GM12891 (cell line): ENCODE measurements around the gene GLIS1.

Experiments
- DNase-seq: peaks from one replicate; pipeline ENCODE4 v3.0.0; 2011; ENCODE audit warnings: low spot score; ENCODE audit not compliant: insufficient read length
- FAIRE-seq: peaks from 2 replicates; lab custom pipeline; 2011; peaks lifted over from hg19 to GRCh38; lab: Jason Lieb, UNC
- PAX5 ChIP-seq: IDR thresholded peaks from 2 replicates; pipeline ENCODE4 v1.6.1; 2011; ENCODE audit warnings: low read length, moderate library complexity, mild to moderate bottlenecking; ENCODE audit not compliant: insufficient read depth, severe bottlenecking
- POLR2A ChIP-seq: IDR thresholded peaks from 2 replicates; pipeline ENCODE4 v1.6.1; 2011; ENCODE audit warnings: low read depth, low read length, control low read depth
- POLR2AphosphoS5 ChIP-seq: IDR thresholded peaks from 2 replicates; pipeline ENCODE4 v1.6.1; 2011; ENCODE audit warnings: low read depth, low read length, control low read depth
- POU2F2 ChIP-seq: IDR thresholded peaks from 2 replicates; pipeline ENCODE4 v1.6.1; 2011; ENCODE audit warnings: low read depth, mild to moderate bottlenecking, control low read depth, low read length, moderate library complexity
- SPI1 ChIP-seq: IDR thresholded peaks from 2 replicates; pipeline ENCODE4 v1.6.1; 2011; ENCODE audit warnings: low read depth, low read length, control low read depth
- TAF1 ChIP-seq: IDR thresholded peaks from 2 replicates; pipeline ENCODE4 v1.6.1; 2011; ENCODE audit warnings: low read depth, low read length, control low read depth

GLIS1 gene

GRCh38 chr1:53539226-53539625 lies 199.7 kb downstream of the GLIS1 start:
- peak; percentile 40 for FAIRE-seq
- no peak for DNase-seq
- TF ChIP-seq POU2F2 (no peak), PAX5 (no peak), POLR2AphosphoS5 (no peak), POLR2A (no peak), SPI1 (no peak), TAF1 (no peak)

GRCh38 chr1:53536606-53537005 lies 202.4 kb downstream of the GLIS1 start:
- TF ChIP-seq SPI1 (no peak), POLR2A (no peak), POLR2AphosphoS5 (no peak), TAF1 (no peak), POU2F2 (no peak), PAX5 (no peak)
- no peak for DNase-seq
- no peak for FAIRE-seq

DNA sequence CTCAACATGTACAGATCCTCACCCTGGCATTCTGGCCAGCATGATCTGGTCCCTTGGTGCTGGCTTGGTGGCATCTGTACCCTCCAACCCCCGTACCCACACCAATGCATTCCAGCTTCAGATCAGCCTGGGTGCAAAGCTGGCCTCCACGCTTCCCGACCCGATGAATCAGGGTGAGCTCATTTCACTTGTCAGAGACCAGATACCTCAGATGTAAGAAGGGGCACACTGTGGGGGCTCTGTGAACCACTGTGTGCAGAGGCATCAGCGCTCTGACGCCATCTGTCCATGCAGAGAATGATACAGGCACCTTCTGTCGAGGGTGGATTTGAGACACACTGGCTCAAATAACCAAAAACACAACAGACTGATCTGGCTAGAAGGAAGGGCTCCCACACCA lies 203.1 kb downstream of the GLIS1 start:
- FAIRE-seq (no peak), DNase-seq (no peak)
- TF ChIP-seq TAF1 (no peak), POLR2A (no peak), PAX5 (no peak), SPI1 (no peak), POLR2AphosphoS5 (no peak), POU2F2 (no peak)

- DNase-seq, result no peak
- no peak for TF ChIP-seq POU2F2
- no peak for FAIRE-seq
These were observed 203.7 kb downstream of the GLIS1 start for GRCh38 chr1:53535226-53535625.

- FAIRE-seq (no peak), DNase-seq (no peak)
- TF ChIP-seq POLR2A, result no peak
- no peak for TF ChIP-seq TAF1
- TF ChIP-seq POLR2AphosphoS5, result no peak
- no peak for TF ChIP-seq SPI1
- no peak for TF ChIP-seq PAX5
- TF ChIP-seq POU2F2, result no peak
These were observed 206.1 kb downstream of the GLIS1 start for GRCh38 chr1:53532912-53533311.

- DNase-seq (no peak), FAIRE-seq (no peak)
- TF ChIP-seq POLR2AphosphoS5 (no peak), POU2F2 (no peak), PAX5 (no peak), SPI1 (no peak), POLR2A (no peak), TAF1 (no peak)
These were observed 206.6 kb downstream of the GLIS1 start for GRCh38 chr1:53532377-53532776.

- DNase-seq (no peak), FAIRE-seq (no peak)
- TF ChIP-seq PAX5, result no peak
These were observed 208.4 kb downstream of the GLIS1 start for GRCh38 chr1:53530550-53530949.

GRCh38 chr1:53529555-53529954 lies 209.4 kb downstream of the GLIS1 start:
- no peak for FAIRE-seq
- TF ChIP-seq PAX5 (no peak), POLR2AphosphoS5 (no peak), SPI1 (no peak), POU2F2 (no peak), TAF1 (no peak), POLR2A (no peak)
- no peak for DNase-seq

- FAIRE-seq (no peak), DNase-seq (no peak)
- TF ChIP-seq POLR2AphosphoS5 (no peak), PAX5 (no peak), POU2F2 (no peak), TAF1 (no peak), POLR2A (no peak), SPI1 (no peak)
These were observed 211.6 kb downstream of the GLIS1 start for GRCh38 chr1:53527368-53527767.

DNA sequence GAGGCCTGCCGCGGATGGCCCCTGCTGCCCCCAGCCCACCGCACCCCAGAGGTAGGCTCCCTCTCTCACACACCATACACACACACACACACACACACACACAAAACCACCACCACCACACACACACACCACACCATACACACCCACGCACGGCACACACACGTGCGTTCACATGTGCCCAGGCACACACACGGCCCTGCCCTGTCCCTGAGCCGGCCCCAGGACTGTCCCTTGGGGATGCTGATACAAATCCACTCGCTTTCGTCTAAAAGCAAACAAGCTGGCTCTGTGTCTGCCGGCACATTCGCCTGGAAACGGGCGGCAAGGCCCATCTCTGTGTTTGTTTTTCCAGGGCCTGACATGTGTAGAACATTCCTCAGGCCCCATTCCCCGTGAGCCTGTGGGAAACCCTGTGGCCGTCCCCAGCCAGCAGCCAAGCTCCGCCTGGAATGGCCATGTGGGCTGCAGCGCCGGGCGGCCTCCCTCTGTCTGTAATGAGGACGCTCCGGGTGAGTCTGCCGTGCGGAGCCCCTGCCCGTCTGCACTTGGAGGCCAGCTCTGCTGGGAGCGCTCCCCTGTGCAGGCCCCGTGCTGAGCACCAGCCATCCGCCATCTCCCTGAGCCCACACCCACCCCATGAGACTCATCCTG lies 212.4 kb downstream of the GLIS1 start:
- FAIRE-seq (no peak), DNase-seq (no peak)
- no peak for TF ChIP-seq TAF1
- TF ChIP-seq POU2F2, result no peak
- TF ChIP-seq POLR2AphosphoS5, result no peak
- TF ChIP-seq SPI1, result no peak
